Adrenal gland (tissue), 12 donors: ENCODE data around the gene CR1L. TPM values are rescaled to one million over a fixed set of nuclear protein-coding genes. Genes with fewer than 3 reads are reported as not detected.

Experiments used
- DNase-seq, 7 donors: peaks; one replicate each; pipeline ENCODE4 v3.0.0-alpha.2; 2019 to 2020
- H3K27ac ChIP-seq, 5 donors: fragments of 200-600 bp; sonication (generic) in 4 of 5; 1 replicate in 3 of 5; 2 replicates in 2 of 5; pipeline versions ENCODE4 v1.5.1 to v1.8.0; 2016 to 2020; ENCODE audit warnings: mild to moderate bottlenecking in 1 of 5
- H3K27me3 ChIP-seq: fragments of 200-600 bp; 2 replicates; pipeline ENCODE4 v1.8.0; 2021
- H3K36me3 ChIP-seq, 2 donors: fragments of 200-600 bp; replicated peaks in 1 of 2; 1 replicate in 1 of 2; 2 replicates in 1 of 2; pipeline versions ENCODE4 v1.5.1 to v1.8.0; 2018 to 2022
- H3K4me1 ChIP-seq, 2 donors: fragments of 200-600 bp; replicated peaks in 1 of 2; 1 replicate in 1 of 2; 2 replicates in 1 of 2; pipeline versions ENCODE4 v1.5.1 to v1.8.0; 2018 to 2021
- H3K4me3 ChIP-seq, 4 donors: fragments of 200-600 bp; sonication (generic) in 3 of 4; one replicate each; pipeline ENCODE4 v1.5.1; 2016 to 2018
- H3K9me3 ChIP-seq, 3 donors: fragments of 200-600 bp; sonication (generic) in 1 of 3; replicated peaks in 1 of 3; 1 replicate in 2 of 3; 2 replicates in 1 of 3; pipeline versions ENCODE4 v1.5.1 to v1.8.0; 2016 to 2021
- POLR2A ChIP-seq, 2 donors: fragments of 450-650 bp; IDR thresholded peaks; one replicate each; pipeline ENCODE4 v1.6.1; 2017; ENCODE audit warnings: antibody characterized with exemption in 2 of 2, mild to moderate bottlenecking in 2 of 2, moderate library complexity in 1 of 2
- WGBS, 4 donors: extraction: QIAGEN DNeasy Blood & Tissue Kit in 2 of 4; methylation state at CpG; one replicate each; pipeline versions ENCODE4 v1.1.5 to v1.1.7; 2013 to 2017; 5-methylcytosine and 5-hydroxymethylcytosine counted together
- intact Hi-C, 2 donors: fragments of 100-400 bp; cut with DNase I; formaldehyde crosslinking; loops; one replicate each; pipeline versions ENCODE4 v1.14.1 to v1.15.0; 2022 to 2023
- polyA plus RNA-seq, 3 donors: library from polyadenylated mRNA; stranded (reverse); fragments of 200-250 nt in 2 of 3; fragments of 350-450 nt in 1 of 3; fragmentation: Illumina TruSeq in 1 of 3; extraction: RNeasy Lipid Tissue Mini Kit (QIAGEN cat#74804) in 1 of 3; gene quantifications; one replicate each; pipeline ENCODE4 v1.2.3, GENCODE V29; 2013 to 2014
- total RNA-seq, 9 donors: library from RNA; depleted of rRNA in 4 of 9; stranded (reverse); fragments of >200 nt in 4 of 9; fragments of 120-200 nt in 1 of 9; fragmentation: NEBNext Ultra II Directional in 1 of 9; extraction: Animal tissue kit (Norgen Biotek cat#: 25700) in 1 of 9; gene quantifications; one replicate each; pipeline versions ENCODE4 v1.1.0 to v1.2.4, GENCODE V29; 2013 to 2023
- TF ChIP-seq, protein P1 (sequence below), 6 experiments: fragments of 450-650 bp in 4 of 6; fragments of 200-600 bp in 2 of 6; sonication (generic) in 1 of 6; IDR thresholded peaks; 1 replicate in 5 of 6; 2 replicates in 1 of 6; pipeline versions ENCODE4 v1.5.1 to v1.8.0; 2016 to 2021; ENCODE audit warnings: antibody characterized with exemption in 6 of 6, mild to moderate bottlenecking in 2 of 6, moderate library complexity in 1 of 6
- donor health status: healthy with polysubstance abuse.
- donor health status: Bipolar disorder and iron deficiency.
- donor health status: DM: yes; HTN: yes; CAD: no.
- donor health status: DM: no; HTN: no; CAD: no.
- donor health status: DM: no; HTN: no; CAD: no.
- donor health status: DM: yes; HTN: yes; CAD: no.

The CR1L gene
- total and polyA plus RNA-seq, 12 donors: 0.23 to 0.81 (median 0.53) TPM; not detected in 4

DNA sequence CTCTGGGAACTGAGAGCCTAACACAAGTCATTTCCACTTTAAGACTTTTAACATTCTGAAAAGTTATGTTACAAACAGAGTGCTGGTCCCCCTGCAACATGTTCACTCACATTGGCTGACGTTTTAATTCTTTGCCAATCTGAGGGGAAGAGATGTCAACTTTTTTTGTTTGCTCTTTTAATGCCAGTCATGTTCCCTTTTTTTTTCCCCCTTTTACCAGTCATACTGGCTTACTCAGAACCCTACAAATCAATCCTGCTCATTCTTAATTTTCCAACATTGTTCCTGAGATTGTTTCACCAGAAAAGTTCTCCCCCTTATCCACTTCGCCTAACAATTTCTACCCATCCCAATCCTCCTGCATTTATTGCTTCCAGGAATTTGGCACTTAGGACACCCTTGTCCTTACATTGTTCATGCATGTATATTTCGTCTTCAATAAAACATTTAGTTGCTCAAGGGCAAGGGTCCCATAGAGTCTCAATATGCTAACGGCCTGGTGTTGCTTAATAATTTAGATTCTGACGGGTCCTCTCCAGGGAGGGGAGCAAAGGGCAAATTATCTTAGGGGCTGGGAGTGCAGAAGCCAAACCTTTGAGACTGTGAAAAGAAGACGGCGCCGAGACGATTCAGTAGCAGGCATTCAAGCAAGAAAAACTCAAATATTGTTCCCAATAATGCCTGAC lies 624 bp upstream of the CR1L start:
- Histone ChIP-seq H3K4me3 (peak overlapping the region in 2 of 4 donors; percentile 41 to 54), H3K27me3 (peaks cover 2% of the 10 kb centered on the region), H3K27ac (no peak overlapping the region), H3K9me3 (no peaks in the 10 kb centered on the region), H3K4me1 (peaks cover 4 to 9% of the 10 kb centered on the region in 2 donors), H3K36me3 (no peaks in the 10 kb centered on the region)
- 17 to 26% (median 22%) methylated on average over 9 of the region's 9 CpGs for WGBS, 4 donors
- TF ChIP-seq, protein P1, sequence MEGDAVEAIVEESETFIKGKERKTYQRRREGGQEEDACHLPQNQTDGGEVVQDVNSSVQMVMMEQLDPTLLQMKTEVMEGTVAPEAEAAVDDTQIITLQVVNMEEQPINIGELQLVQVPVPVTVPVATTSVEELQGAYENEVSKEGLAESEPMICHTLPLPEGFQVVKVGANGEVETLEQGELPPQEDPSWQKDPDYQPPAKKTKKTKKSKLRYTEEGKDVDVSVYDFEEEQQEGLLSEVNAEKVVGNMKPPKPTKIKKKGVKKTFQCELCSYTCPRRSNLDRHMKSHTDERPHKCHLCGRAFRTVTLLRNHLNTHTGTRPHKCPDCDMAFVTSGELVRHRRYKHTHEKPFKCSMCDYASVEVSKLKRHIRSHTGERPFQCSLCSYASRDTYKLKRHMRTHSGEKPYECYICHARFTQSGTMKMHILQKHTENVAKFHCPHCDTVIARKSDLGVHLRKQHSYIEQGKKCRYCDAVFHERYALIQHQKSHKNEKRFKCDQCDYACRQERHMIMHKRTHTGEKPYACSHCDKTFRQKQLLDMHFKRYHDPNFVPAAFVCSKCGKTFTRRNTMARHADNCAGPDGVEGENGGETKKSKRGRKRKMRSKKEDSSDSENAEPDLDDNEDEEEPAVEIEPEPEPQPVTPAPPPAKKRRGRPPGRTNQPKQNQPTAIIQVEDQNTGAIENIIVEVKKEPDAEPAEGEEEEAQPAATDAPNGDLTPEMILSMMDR (IDR thresholded peaks at IDR 0.05): no peak
- TF ChIP-seq POLR2A (IDR thresholded peaks at IDR 0.05): no peak
- intact Hi-C loops: no loop called here
- no peak for DNase-seq

DNA sequence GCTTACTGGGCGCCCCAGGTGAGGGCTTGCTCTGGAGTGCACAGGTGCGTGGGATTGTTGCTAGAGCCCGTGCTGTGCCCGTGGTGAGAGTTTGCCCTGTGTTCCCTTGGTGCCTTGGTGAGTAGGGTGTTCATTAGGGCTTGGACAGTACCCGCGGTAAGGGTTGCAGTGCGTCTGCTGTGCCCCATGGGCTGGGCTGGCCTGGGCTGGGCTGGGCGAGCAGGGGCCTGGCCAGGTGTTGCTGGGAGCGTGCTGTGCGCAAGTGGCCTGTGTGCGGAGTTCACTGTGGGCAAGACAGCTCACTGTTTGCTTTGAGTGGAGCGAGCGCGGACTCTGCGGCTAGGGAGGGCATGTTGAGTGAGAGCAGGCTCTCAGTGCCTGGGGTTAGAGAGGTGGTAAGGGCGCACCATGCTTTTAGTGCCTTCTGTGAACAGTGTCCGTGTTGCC lies 725 bp downstream of the CR1L start:
- Histone ChIP-seq H3K4me1 (peaks cover 4 to 9% of the 10 kb centered on the region in 2 donors), H3K4me3 (peak overlapping the region in 1 of 4 donors; percentile 54), H3K27me3 (no peaks in the 10 kb centered on the region), H3K36me3 (no peaks in the 10 kb centered on the region), H3K27ac (no peak overlapping the region), H3K9me3 (no peaks in the 10 kb centered on the region)
- no peak for DNase-seq
- 77 to 96% (median 87%) methylated on average over 2 to 17 of the region's 17 CpGs for WGBS, 4 donors
- intact Hi-C loops: no loop called here
- TF ChIP-seq, protein P1 (IDR thresholded peaks at IDR 0.05): no peak
- no peak for TF ChIP-seq POLR2A (IDR thresholded peaks at IDR 0.05)

DNA sequence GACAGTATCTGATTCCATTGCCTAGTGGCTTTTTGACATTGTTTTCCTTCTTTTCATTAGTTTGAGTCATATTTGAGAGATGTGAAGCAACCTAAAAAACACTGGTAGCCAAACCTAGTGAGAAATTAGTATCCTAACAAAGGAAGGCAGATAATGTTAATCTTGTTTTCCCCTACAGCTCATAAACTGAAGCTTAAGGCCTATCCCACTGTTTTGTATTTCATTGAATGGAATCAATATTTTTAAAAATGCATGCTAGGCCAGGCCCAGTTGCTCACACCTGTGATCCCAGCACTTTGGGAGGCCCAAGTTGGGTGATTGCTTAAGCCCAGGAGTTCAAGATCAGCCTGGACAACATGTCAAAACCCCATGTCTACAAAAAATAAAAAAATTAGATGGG lies 1.2 kb downstream of the CR1L start:
- Histone ChIP-seq H3K27ac (no peak overlapping the region), H3K36me3 (no peaks in the 10 kb centered on the region), H3K27me3 (no peaks in the 10 kb centered on the region), H3K4me3 (no peak overlapping the region), H3K4me1 (peaks cover 4 to 9% of the 10 kb centered on the region in 2 donors), H3K9me3 (no peaks in the 10 kb centered on the region)
- DNase-seq: no peak
- intact Hi-C loops: no loop called here
- TF ChIP-seq, protein P1 (IDR thresholded peaks at IDR 0.05): no peak
- no peak for TF ChIP-seq POLR2A (IDR thresholded peaks at IDR 0.05)

DNA sequence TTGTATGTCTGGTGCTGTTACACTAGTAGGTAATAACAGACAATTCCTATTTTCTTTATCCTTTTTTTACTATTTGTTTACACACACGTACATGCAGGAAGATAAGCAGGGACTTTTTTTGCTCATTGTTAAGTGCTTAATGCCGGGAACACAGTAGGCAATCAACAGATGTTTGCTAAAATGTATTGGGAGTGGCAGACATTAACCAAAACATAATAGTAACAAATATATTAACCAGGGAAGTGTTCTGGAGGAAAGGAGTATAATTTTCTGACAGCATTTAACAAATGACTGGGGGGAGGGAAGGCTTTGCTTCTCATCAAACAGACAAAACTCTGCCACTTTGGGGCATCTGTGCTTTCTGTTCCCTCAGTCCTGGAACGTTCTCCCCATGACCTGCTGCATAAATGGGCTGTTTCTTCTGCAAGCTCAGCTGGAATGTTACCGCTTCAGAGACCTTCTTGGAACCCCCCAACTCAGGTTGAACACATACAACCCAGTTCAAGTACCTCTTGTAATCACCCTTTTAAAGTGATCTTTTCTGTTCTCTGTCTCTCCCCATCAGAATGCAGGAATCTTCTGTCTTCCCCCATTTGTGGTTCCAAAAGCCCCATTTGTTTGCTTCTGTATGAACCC lies 2.1 kb downstream of the CR1L start:
- intact Hi-C loops: no loop called here
- Histone ChIP-seq H3K36me3 (no peaks in the 10 kb centered on the region), H3K4me3 (no peak overlapping the region), H3K4me1 (peaks cover 4 to 9% of the 10 kb centered on the region in 2 donors), H3K9me3 (no peaks in the 10 kb centered on the region), H3K27ac (no peak overlapping the region), H3K27me3 (no peaks in the 10 kb centered on the region)
- WGBS, 4 donors: 69 to 74% (median 72%) methylated on average over 4 of the region's 4 CpGs
- no peak for DNase-seq
- TF ChIP-seq, protein P1 (IDR thresholded peaks at IDR 0.05): no peak
- no peak for TF ChIP-seq POLR2A (IDR thresholded peaks at IDR 0.05)
